Measurements from ENCODE around the gene PLEKHA6. TPM values are rescaled to one million over a fixed set of nuclear protein-coding genes. Genes with fewer than 3 reads are reported as not detected.

Gene PLEKHA6
- total and polyA plus RNA-seq, 2 of the 8 experiments (the other 6 are each of a cell fraction or from before 2014, with no cell fraction given), result 4.8 to 20.2 TPM

GRCh38 chr1:204251286-204251685, 108.4 kb downstream of the PLEKHA6 start:
- no peaks in the 10 kb centered on the region for H3K79me1 ChIP-seq (ENCODE audit: low read depth, low read length)
- FAIRE-seq, result no peak
- no peaks in the 10 kb centered on the region for H3K79me2 ChIP-seq (ENCODE audit: control insufficient read depth in 1 of 2, insufficient read depth in 2 of 2, low read length in 2 of 2)
- H3K4ac ChIP-seq (replicated peaks; ENCODE audit: insufficient read length, low read depth, low read length), result no peak overlapping the region
- no peak overlapping the region for H3K4me2 ChIP-seq (ENCODE audit: insufficient read depth in 1 of 2, low read depth in 2 of 2, low read length in 2 of 2)
- H2BK120ac ChIP-seq (replicated peaks; ENCODE audit: low read depth, low read length), result no peak overlapping the region
- no peaks in the 10 kb centered on the region for H3K27me3 ChIP-seq (replicated peaks in 1 of 4; ENCODE audit: control insufficient read depth in 3 of 4, extremely low read depth in 1 of 4, insufficient read depth in 3 of 4, low read length in 3 of 4)
- no peak overlapping the region for H3K9ac ChIP-seq (replicated peaks in 1 of 4; ENCODE audit: extremely low read depth in 1 of 4, low read depth in 3 of 4, low read length in 3 of 4)
- H4K8ac ChIP-seq (ENCODE audit: extremely low read depth, insufficient read depth, low read length), result no peak overlapping the region
- no peak overlapping the region for H2AK5ac ChIP-seq (ENCODE audit: low read depth, low read length)
- no peak overlapping the region for H4K91ac ChIP-seq (replicated peaks; ENCODE audit: insufficient read length, low read length)
- DNase-seq (ENCODE audit: low read depth in 1 of 2, low spot score in 2 of 2), result no peak
- POLR2A ChIA-PET (ENCODE audit: partially characterized antibody), result no interaction called here
- peaks cover 12 to 27% (median 20%) of the 10 kb centered on the region in 4 experiments for H3K4me1 ChIP-seq (replicated peaks in 1 of 4; ENCODE audit: control insufficient read depth in 3 of 4, insufficient read depth in 4 of 4, low read length in 3 of 4)
- WGBS, 2 experiments (ENCODE audit: extremely low coverage in 1 of 2, insufficient coverage in 1 of 2, insufficient read length in 1 of 2, insufficient replicate concordance in 2 of 2, low coverage in 1 of 2, low lambda C conversion rate in 2 of 2, missing lambda C conversion rate in 1 of 2), result 97% methylated on average over 7 of the region's 7 CpGs; no CpG with 5 or more reads in 1 of the 2 experiments
- H3K9me3 ChIP-seq (ENCODE audit: insufficient read depth in 2 of 2, low read depth in 1 of 2, low read length in 1 of 2), result no peaks in the 10 kb centered on the region
- H4K5ac ChIP-seq (ENCODE audit: insufficient read length, low read depth, low read length), result no peak overlapping the region
- no peaks in the 10 kb centered on the region for H3K23me2 ChIP-seq (ENCODE audit: low read depth, low read length)
- H2BK5ac ChIP-seq (ENCODE audit: low read depth, low read length), result 0 out of 2 replicates have a peak overlapping the region, but pooled peaks have one; percentile 18
- no peak overlapping the region for H3K14ac ChIP-seq (ENCODE audit: insufficient read length)
- H4K20me1 ChIP-seq (replicated peaks in 1 of 2; ENCODE audit: control insufficient read depth in 1 of 2, insufficient read depth in 2 of 2, low read length in 2 of 2), result no peaks in the 10 kb centered on the region
- H3K56ac ChIP-seq (replicated peaks; ENCODE audit: insufficient read length, low read depth, low read length), result no peak overlapping the region
- H2AFZ ChIP-seq (ENCODE audit: low read length), result no peak overlapping the region
- H3K23ac ChIP-seq (ENCODE audit: insufficient read length), result no peak overlapping the region
- CTCF ChIA-PET (ENCODE audit: partially characterized antibody), result interaction anchor here (15.3 kb wide), 1 partner anchor 110 kb away, joined by 318 read pairs; the partner anchor contains the start of gene PLEKHA6
- H3K27ac ChIP-seq (ENCODE audit: low read depth, low read length), result no peak overlapping the region
- peak overlapping the region; percentile 54; the same call in 1 of the 2 replicates for H2BK15ac ChIP-seq (ENCODE audit: low read length)
- no peak overlapping the region for H3K4me3 ChIP-seq (ENCODE audit: extremely low read depth in 1 of 4, insufficient read depth in 2 of 4, low read depth in 3 of 4, low read length in 4 of 4)
- H2BK20ac ChIP-seq (ENCODE audit: low read length), result no peak overlapping the region
- H3K18ac ChIP-seq (ENCODE audit: extremely low read depth, low read length), result no peak overlapping the region
- no peaks in the 10 kb centered on the region for H3K36me3 ChIP-seq (ENCODE audit: control insufficient read depth in 2 of 4, insufficient read depth in 4 of 4, low read length in 3 of 4)
- H2BK12ac ChIP-seq (ENCODE audit: low read depth, low read length), result no peak overlapping the region
- no peak for TF ChIP-seq SP2 (IDR thresholded peaks at IDR 0.05; ENCODE audit: low read length)
- no peak for TF ChIP-seq MAX (IDR thresholded peaks at IDR 0.05)
- no peak for TF ChIP-seq CBX8 (IDR thresholded peaks at IDR 0.05; ENCODE audit: borderline replicate concordance, low read depth, low read length)
- TF ChIP-seq NANOG (IDR thresholded peaks at IDR 0.05; ENCODE audit: insufficient read depth, low read depth, low read length, poor library complexity, severe bottlenecking), result no peak
- TF ChIP-seq POLR2A (IDR thresholded peaks at IDR 0.05; ENCODE audit: control extremely low read depth in 1 of 2, low read depth in 2 of 2, low read length in 2 of 2), result no peak
- no peak for TF ChIP-seq CTCF (IDR thresholded peaks at IDR 0.05; ENCODE audit: control extremely low read depth in 1 of 3, insufficient read depth in 1 of 3, low read depth in 1 of 3, low read length in 3 of 3)
- no peak for TF ChIP-seq BRCA1 (IDR thresholded peaks at IDR 0.05; ENCODE audit: low read depth, low read length)
- TF ChIP-seq GTF2F1 (IDR thresholded peaks at IDR 0.05; ENCODE audit: borderline replicate concordance, low read depth, low read length), result no peak
- TF ChIP-seq CBX5 (IDR thresholded peaks at IDR 0.05; ENCODE audit: low read depth, low read length), result no peak
- TF ChIP-seq CHD2 (IDR thresholded peaks at IDR 0.05; ENCODE audit: low read length), result no peak
- no peak for TF ChIP-seq SP4 (IDR thresholded peaks at IDR 0.05; ENCODE audit: low read length)
- TF ChIP-seq SIRT6 (IDR thresholded peaks at IDR 0.05; ENCODE audit: low read length), result no peak
